Omental fat pad (tissue), 4 donors: ENCODE measurements around the gene DYRK1A. TPM values are rescaled to one million over a fixed set of nuclear protein-coding genes. Genes with fewer than 3 reads are reported as not detected.

ENCODE experiments used
- ATAC-seq: fragments of 150-250 bp; one replicate; pipeline ENCODE4 v1.9.1; 2016; ENCODE audit warnings: mild to moderate bottlenecking, moderate library complexity; ENCODE audit not compliant: low FRiP score
- DNase-seq: peaks from one replicate; pipeline ENCODE4 v3.0.0-alpha.2; 2019; ENCODE audit warnings: low spot score
- total RNA-seq, 4 donors: library from RNA; depleted of rRNA; stranded (reverse); fragments of >200 nt; gene quantifications; one replicate each; pipeline ENCODE4 v1.1.0, GENCODE V29; 2016
- TF ChIP-seq, protein P1 (sequence below), 3 donors: fragments of 450-650 bp; IDR thresholded peaks; one replicate each; pipeline ENCODE4 v1.5.1; 2016 to 2017; ENCODE audit warnings: antibody characterized with exemption in 3 of 3, mild to moderate bottlenecking in 3 of 3, moderate library complexity in 2 of 3

The DYRK1A gene
- total RNA-seq, 4 donors from 2014 or later = 50.7 to 82.3 (median 72.3) TPM

DNA sequence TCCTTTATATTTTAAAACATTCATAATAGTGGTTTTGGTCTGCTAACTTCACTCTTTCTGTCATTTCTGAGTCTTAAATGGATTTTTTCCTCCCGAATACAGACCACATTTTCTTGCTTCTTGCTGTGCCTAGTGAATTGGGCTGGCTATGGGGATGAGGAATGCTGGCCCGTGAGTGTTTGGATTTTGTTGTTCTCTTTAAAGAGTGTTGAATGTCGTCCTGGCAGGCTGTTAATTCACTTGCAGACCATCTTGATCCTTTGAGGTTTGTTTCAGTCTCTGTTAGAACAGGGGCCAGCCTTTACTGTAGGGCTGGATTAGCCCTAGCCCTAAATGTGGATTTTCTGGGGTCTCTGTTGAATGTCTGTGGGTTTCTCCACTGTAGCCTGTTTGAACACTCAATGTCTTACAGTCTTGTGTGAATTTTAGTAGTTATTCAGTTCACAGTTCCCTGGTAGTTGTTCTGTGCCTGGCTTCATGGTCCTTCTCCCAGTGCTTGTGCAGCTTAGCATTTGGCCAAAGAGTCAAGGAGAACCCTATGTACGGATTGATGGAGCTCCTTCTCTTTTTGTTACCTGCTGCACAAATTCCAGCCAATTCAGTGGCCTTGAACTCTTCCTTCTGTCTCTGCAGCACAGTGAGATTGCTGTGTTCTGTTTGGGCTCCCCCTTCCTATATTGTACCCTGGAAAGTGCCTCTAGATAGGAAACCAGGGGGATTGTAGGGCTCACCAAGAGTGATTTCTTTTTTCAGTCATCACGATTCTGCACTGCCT, 95.7 kb downstream of the DYRK1A start:
- DNase-seq = no peak
- TF ChIP-seq, protein P1, sequence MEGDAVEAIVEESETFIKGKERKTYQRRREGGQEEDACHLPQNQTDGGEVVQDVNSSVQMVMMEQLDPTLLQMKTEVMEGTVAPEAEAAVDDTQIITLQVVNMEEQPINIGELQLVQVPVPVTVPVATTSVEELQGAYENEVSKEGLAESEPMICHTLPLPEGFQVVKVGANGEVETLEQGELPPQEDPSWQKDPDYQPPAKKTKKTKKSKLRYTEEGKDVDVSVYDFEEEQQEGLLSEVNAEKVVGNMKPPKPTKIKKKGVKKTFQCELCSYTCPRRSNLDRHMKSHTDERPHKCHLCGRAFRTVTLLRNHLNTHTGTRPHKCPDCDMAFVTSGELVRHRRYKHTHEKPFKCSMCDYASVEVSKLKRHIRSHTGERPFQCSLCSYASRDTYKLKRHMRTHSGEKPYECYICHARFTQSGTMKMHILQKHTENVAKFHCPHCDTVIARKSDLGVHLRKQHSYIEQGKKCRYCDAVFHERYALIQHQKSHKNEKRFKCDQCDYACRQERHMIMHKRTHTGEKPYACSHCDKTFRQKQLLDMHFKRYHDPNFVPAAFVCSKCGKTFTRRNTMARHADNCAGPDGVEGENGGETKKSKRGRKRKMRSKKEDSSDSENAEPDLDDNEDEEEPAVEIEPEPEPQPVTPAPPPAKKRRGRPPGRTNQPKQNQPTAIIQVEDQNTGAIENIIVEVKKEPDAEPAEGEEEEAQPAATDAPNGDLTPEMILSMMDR (IDR thresholded peaks at IDR 0.05) = no peak
- no peak for ATAC-seq

DNA sequence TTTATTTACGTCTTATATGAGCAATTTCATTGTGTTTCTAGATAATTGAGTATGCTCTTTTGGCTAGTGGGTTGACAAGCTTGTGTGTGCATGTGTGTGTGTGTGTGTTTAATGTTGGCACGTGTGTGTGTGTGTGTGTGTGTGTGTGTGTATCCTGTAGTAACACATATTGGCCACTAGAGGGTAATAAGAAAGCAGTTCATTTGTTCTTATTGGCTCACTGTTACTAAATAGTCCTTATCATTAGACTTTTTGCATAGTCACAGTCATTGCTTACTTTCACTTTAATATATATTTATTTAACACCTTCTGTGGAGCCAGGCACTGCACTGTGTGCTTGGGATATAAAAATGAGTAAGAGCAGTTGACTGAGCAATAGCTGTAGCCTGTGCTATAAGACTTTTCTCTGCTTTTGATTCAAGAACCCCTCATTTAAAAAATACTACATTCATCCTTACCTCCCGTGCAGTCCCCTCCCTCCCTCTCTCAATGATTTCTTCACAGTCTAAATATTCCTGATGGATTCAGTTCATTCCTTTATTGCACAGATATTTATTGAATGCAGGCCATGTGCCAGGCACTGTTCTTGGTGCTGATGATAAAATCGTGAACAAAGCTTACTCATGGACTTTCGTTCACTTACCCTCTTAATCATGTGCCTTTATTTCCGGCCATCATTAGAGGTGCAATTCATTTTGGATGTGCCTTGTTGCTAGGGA, 96.7 kb downstream of the DYRK1A start:
- TF ChIP-seq, protein P1 (IDR thresholded peaks at IDR 0.05) = peak in 2 of 3 donors; percentile 26 to 67
- DNase-seq (no peak), ATAC-seq (peak; percentile 58)

DNA sequence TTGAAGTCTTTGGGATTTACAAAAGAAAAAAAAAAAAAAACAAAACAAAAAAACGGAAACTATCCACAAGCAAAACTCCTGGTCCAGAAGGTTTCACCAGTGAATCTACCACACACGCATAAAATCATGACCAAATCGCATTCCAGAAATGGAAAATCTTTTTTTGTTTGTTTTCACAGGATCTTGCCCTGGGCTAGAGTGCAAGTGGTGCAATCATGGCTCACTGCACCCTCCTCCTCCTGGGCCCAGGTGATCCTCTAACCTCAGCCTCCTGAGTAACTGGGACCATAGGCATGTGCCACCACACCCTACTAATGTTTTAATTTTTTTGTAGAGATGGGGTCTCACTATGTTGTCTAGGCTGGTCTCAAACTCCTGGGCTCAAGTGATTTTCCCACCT, 100.5 kb downstream of the DYRK1A start:
- DNase-seq (no peak), ATAC-seq (no peak)
- TF ChIP-seq, protein P1 (IDR thresholded peaks at IDR 0.05) = no peak

DNA sequence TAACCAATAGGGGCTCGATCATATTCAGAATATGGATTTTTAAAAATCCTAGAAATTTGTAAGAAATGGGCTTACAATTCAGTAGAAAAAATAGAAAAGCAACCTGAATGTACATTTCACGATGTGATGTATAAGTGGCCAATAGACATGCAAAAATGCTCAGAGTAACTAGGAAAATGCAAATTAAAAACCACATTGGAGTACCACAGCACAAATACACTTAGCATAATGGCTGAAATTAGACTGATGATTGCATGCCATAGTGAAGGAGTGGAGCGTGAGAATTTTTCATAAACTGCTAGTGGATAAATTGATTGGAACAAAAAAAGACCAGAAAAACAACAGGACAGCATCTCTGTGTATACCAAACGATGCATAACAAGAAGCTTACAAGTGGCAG, 102.3 kb downstream of the DYRK1A start:
- no peak for ATAC-seq

DNA sequence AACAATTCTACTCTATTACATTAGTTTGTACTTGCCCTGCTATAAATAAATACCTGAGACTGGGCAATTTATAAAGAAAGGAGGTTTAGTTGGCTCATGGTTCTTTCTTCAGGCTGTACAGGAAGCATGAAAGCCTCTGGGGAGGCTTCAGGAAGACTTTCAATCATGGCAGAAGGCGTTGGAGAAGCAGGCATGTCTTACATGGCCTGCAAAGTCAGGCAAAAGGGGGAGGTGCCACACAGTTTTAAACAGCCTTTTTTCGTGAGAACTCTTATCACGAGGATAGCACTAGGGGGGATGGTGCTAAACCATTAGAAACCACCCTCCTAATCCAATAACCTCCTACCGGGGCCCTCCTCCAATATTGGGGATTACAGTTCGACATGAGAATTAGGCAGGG, 102.9 kb downstream of the DYRK1A start:
- TF ChIP-seq, protein P1 (IDR thresholded peaks at IDR 0.05) = no peak
- DNase-seq (no peak), ATAC-seq (no peak)

More for the DNA sequence above, 102.3 kb downstream of the DYRK1A start:
- DNase-seq = no peak
- TF ChIP-seq, protein P1 (IDR thresholded peaks at IDR 0.05) = no peak

DNA sequence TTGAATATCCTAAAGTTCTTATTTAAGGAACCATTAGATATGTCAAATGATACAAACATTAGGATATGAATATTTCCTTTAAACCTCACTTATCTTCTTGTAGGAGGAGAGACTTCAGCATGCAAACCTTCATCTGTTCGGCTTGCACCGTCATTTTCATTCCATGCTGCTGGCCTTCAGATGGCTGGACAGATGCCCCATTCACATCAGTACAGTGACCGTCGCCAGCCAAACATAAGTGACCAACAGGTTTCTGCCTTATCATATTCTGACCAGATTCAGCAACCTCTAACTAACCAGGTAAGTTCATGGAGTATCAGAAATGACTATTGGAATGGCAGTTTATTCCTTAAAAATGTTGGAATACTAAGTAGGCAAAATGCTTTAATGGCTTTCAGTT, 106.0 kb downstream of the DYRK1A start:
- ATAC-seq (no peak), DNase-seq (no peak)
- TF ChIP-seq, protein P1 (IDR thresholded peaks at IDR 0.05) = no peak
